ENCODE results near the gene ATP9B.

- TF ChIP-seq EZH2 (IDR thresholded peaks at IDR 0.05; ENCODE audit: borderline replicate concordance, low read length) = no peak
- TF ChIP-seq CTCF (conservative IDR thresholded peaks at IDR 0.05 in 1 of 2, IDR thresholded peaks at IDR 0.05 in 1 of 2; ENCODE audit: extremely low read depth in 1 of 2, insufficient read depth in 1 of 2, low read depth in 1 of 2, low read length in 2 of 2) = no peak
These were observed 263.9 kb downstream of the ATP9B start for GRCh38 chr18:79333046-79333445.
